HepG2 (cell line): ENCODE measurements around the gene TKTL1. TPM values are rescaled to one million over a fixed set of nuclear protein-coding genes. Genes with fewer than 3 reads are reported as not detected.

Experiments used
- BCL6 ChIP-seq: IDR thresholded peaks from 2 replicates; pipeline ENCODE4 v1.6.1; 2016; ENCODE audit warnings: missing genetic modification reagents, missing compliant biosample characterization
- ELF3 ChIP-seq: IDR thresholded peaks from 2 replicates; pipeline ENCODE4 v1.6.1; 2016; ENCODE audit warnings: missing genetic modification reagents, missing compliant biosample characterization
- ERF ChIP-seq: IDR thresholded peaks from 2 replicates; pipeline ENCODE4 v1.6.1; 2018; ENCODE audit warnings: missing biosample characterization, missing genetic modification reagents
- IKZF5 ChIP-seq: IDR thresholded peaks from 2 replicates; pipeline ENCODE4 v1.6.1; 2018; ENCODE audit warnings: missing genetic modification reagents, mild to moderate bottlenecking, missing compliant biosample characterization
- KAT8 ChIP-seq: IDR thresholded peaks from 2 replicates; pipeline ENCODE4 v1.6.1; 2016; ENCODE audit warnings: missing genetic modification reagents, missing compliant biosample characterization
- MTA1 ChIP-seq: sonication (generic); formaldehyde crosslinking; IDR thresholded peaks from 2 replicates; pipeline ENCODE4 v1.4.0; 2020; ENCODE audit warnings: missing genetic modification reagents, mild to moderate bottlenecking, borderline replicate concordance
- MYNN ChIP-seq: sonication (generic); formaldehyde crosslinking; IDR thresholded peaks from 2 replicates; pipeline ENCODE4 v1.4.0; 2020; ENCODE audit warnings: mild to moderate bottlenecking, low read depth, missing genetic modification reagents
- RFX1 ChIP-seq: fragments of 450-650 bp; IDR thresholded peaks from 2 replicates; pipeline ENCODE4 v1.6.1; 2017
- SIX4 ChIP-seq: sonication (generic); formaldehyde crosslinking; IDR thresholded peaks from 2 replicates; pipeline ENCODE4 v1.4.0; 2020; ENCODE audit warnings: missing genetic modification reagents
- TFDP1 ChIP-seq: IDR thresholded peaks from 2 replicates; pipeline ENCODE4 v1.6.1; 2016; ENCODE audit warnings: missing compliant biosample characterization, missing genetic modification reagents, borderline replicate concordance
- TRAFD1 ChIP-seq: sonication (generic); formaldehyde crosslinking; IDR thresholded peaks from 2 replicates; pipeline ENCODE4 v1.5.1; 2020; ENCODE audit warnings: missing genetic modification reagents, mild to moderate bottlenecking, borderline replicate concordance
- U2AF2 ChIP-seq: fragments of 200-400 bp; formaldehyde crosslinking; IDR thresholded peaks from 2 replicates; pipeline ENCODE4 v1.6.1; 2017; ENCODE audit warnings: low read depth, mild to moderate bottlenecking, low read length
- ZC3H13 ChIP-seq: sonication (generic); formaldehyde crosslinking; IDR thresholded peaks from 2 replicates; pipeline ENCODE4 v1.8.1; 2023; ENCODE audit warnings: mild to moderate bottlenecking, missing genetic modification reagents, moderate library complexity
- ZNF263 ChIP-seq: sonication (generic); formaldehyde crosslinking; IDR thresholded peaks from 2 replicates; pipeline ENCODE4 v1.4.0; 2020; ENCODE audit warnings: missing genetic modification reagents
- ZNF446 ChIP-seq: sonication (generic); formaldehyde crosslinking; IDR thresholded peaks from 2 replicates; pipeline ENCODE4 v1.5.0; 2020; ENCODE audit warnings: mild to moderate bottlenecking, missing genetic modification reagents
- ZNF562 ChIP-seq: sonication (generic); formaldehyde crosslinking; IDR thresholded peaks from 2 replicates; pipeline ENCODE4 v1.8.0; 2022; ENCODE audit warnings: missing genetic modification reagents, borderline replicate concordance
- ZNF580 ChIP-seq: IDR thresholded peaks from 2 replicates; pipeline ENCODE4 v1.6.1; 2016; ENCODE audit warnings: low read depth, borderline replicate concordance
- ZNF614 ChIP-seq: IDR thresholded peaks from 2 replicates; pipeline ENCODE4 v1.6.1; 2018; ENCODE audit warnings: missing biosample characterization, missing genetic modification reagents, inconsistent platforms, borderline replicate concordance
- ZNF746 ChIP-seq: sonication (generic); formaldehyde crosslinking; IDR thresholded peaks from 2 replicates; pipeline ENCODE4 v1.8.0; 2022; ENCODE audit warnings: mild to moderate bottlenecking, missing genetic modification reagents
- ZNF891 ChIP-seq: sonication (generic); formaldehyde crosslinking; IDR thresholded peaks from 2 replicates; pipeline ENCODE4 v1.5.0; 2020; ENCODE audit warnings: mild to moderate bottlenecking, missing genetic modification reagents
- polyA plus RNA-seq, 8 experiments: library from polyadenylated mRNA; depleted of rRNA in 3 of 8; stranded (reverse) in 7 of 8; unstranded in 1 of 8; fragments of >200 nt; fragmentation: Illumina TruSeq in 4 of 8; extraction: Trizol in 4 of 8; gene quantifications; 2 replicates each; pipeline versions ENCODE4 v1.2.1 to v1.2.3, GENCODE V29; 2011 to 2016; ENCODE audit warnings: low read depth in 4 of 8, missing spikeins in 1 of 8, mixed read lengths in 1 of 8; ENCODE audit not compliant: insufficient read depth in 1 of 8
- total RNA-seq, 5 experiments: library from RNA; depleted of rRNA; stranded (reverse); fragments of >200 nt; fragmentation: Illumina TruSeq; extraction: Trizol; gene quantifications; 2 replicates each; pipeline ENCODE4 v1.2.3, GENCODE V29; 2016; ENCODE audit warnings: low read depth in 1 of 5

Gene TKTL1
- total and polyA plus RNA-seq, 2 of the 13 experiments (the other 11 are each of a cell fraction or from before 2014, with no cell fraction given): not detected

- TF ChIP-seq ZNF446 (CRISPR knock-in tag) (no peak), ZNF580 (CRISPR knock-in tag) (no peak), ZC3H13 (no peak), KAT8 (CRISPR knock-in tag) (peak; percentile 29; the same call in 1 of the 2 replicates), ERF (CRISPR knock-in tag) (peak; percentile 77; the same call in 1 of the 2 replicates), TFDP1 (CRISPR knock-in tag) (no peak; the same call in 1 of the 2 replicates), TRAFD1 (CRISPR knock-in tag) (no peak), ZNF891 (0 out of 2 replicates have a peak, but pooled peaks have one; percentile 16), ZNF614 (peak; percentile 48; the same call in 1 of the 2 replicates), SIX4 (CRISPR knock-in tag) (no peak; the same call in 1 of the 2 replicates), MTA1 (CRISPR knock-in tag) (no peak), RFX1 (no peak), BCL6 (CRISPR knock-in tag) (peak; percentile 36; the same call in 1 of the 2 replicates), ZNF562 (no peak), U2AF2 (no peak), ZNF263 (CRISPR knock-in tag) (no peak), ELF3 (CRISPR knock-in tag) (peak; percentile 31; the same call in 1 of the 2 replicates), IKZF5 (CRISPR knock-in tag) (peak; percentile 69; the same call in 1 of the 2 replicates), ZNF746 (CRISPR knock-in tag) (0 out of 2 replicates have a peak, but pooled peaks have one; percentile 75), MYNN (CRISPR knock-in tag) (0 out of 2 replicates have a peak, but pooled peaks have one; percentile 42)
These were observed 75.6 kb downstream of the TKTL1 start (continued) for GRCh38 chrX:154371017-154371788.
